ENCODE measurements around the gene TTC7B. TPM values are rescaled to one million over a fixed set of nuclear protein-coding genes. Genes with fewer than 3 reads are reported as not detected.

Gene TTC7B
- total and polyA plus RNA-seq, 2 of the 8 experiments (the other 6 are each of a cell fraction or from before 2014, with no cell fraction given), result 23.7 to 34.0 TPM

GRCh38 chr14:90587918-90588317, 228.3 kb downstream of the TTC7B start:
- DNase-seq (ENCODE audit: low read depth in 1 of 2, low spot score in 2 of 2), result no peak
- no peak overlapping the region for H4K91ac ChIP-seq (replicated peaks; ENCODE audit: insufficient read length, low read length)
- no peak overlapping the region for H2AFZ ChIP-seq (ENCODE audit: low read length)
- no peak overlapping the region for H2AK5ac ChIP-seq (ENCODE audit: low read depth, low read length)
- no peaks in the 10 kb centered on the region; a peak in 1 of 7 replicates for H3K4me1 ChIP-seq (replicated peaks in 1 of 4; ENCODE audit: control insufficient read depth in 3 of 4, insufficient read depth in 4 of 4, low read length in 3 of 4)
- no peak overlapping the region for H2BK5ac ChIP-seq (ENCODE audit: low read depth, low read length)
- H3K56ac ChIP-seq (replicated peaks; ENCODE audit: insufficient read length, low read depth, low read length), result no peak overlapping the region
- no peak overlapping the region for H3K4ac ChIP-seq (replicated peaks; ENCODE audit: insufficient read length, low read depth, low read length)
- H3K23me2 ChIP-seq (ENCODE audit: low read depth, low read length), result no peaks in the 10 kb centered on the region
- 94% methylated on average over 10 of the region's 10 CpGs; no CpG with 5 or more reads in 1 of the 2 experiments for WGBS, 2 experiments (ENCODE audit: extremely low coverage in 1 of 2, insufficient coverage in 1 of 2, insufficient read length in 1 of 2, insufficient replicate concordance in 2 of 2, low coverage in 1 of 2, low lambda C conversion rate in 2 of 2, missing lambda C conversion rate in 1 of 2)
- no peak overlapping the region for H2BK15ac ChIP-seq (ENCODE audit: low read length)
- no peaks in the 10 kb centered on the region for H3K9me3 ChIP-seq (ENCODE audit: insufficient read depth in 2 of 2, low read depth in 1 of 2, low read length in 1 of 2)
- no peaks in the 10 kb centered on the region for H3K79me1 ChIP-seq (ENCODE audit: low read depth, low read length)
- H3K23ac ChIP-seq (ENCODE audit: insufficient read length), result no peak overlapping the region
- no peak overlapping the region for H3K14ac ChIP-seq (ENCODE audit: insufficient read length)
- H4K20me1 ChIP-seq (replicated peaks in 1 of 2; ENCODE audit: control insufficient read depth in 1 of 2, insufficient read depth in 2 of 2, low read length in 2 of 2), result no peaks in the 10 kb centered on the region
- no peak overlapping the region for H3K18ac ChIP-seq (ENCODE audit: extremely low read depth, low read length)
- H2BK120ac ChIP-seq (replicated peaks; ENCODE audit: low read depth, low read length), result no peak overlapping the region
- no peaks in the 10 kb centered on the region for H3K79me2 ChIP-seq (ENCODE audit: control insufficient read depth in 1 of 2, insufficient read depth in 2 of 2, low read length in 2 of 2)
- H3K4me3 ChIP-seq (ENCODE audit: extremely low read depth in 1 of 4, insufficient read depth in 2 of 4, low read depth in 3 of 4, low read length in 4 of 4), result no peak overlapping the region
- no peak for FAIRE-seq
- no peak overlapping the region for H3K4me2 ChIP-seq (ENCODE audit: insufficient read depth in 1 of 2, low read depth in 2 of 2, low read length in 2 of 2)
- H4K8ac ChIP-seq (ENCODE audit: extremely low read depth, insufficient read depth, low read length), result no peak overlapping the region
- H3K27ac ChIP-seq (ENCODE audit: low read depth, low read length), result no peak overlapping the region
- no peak overlapping the region for H2BK20ac ChIP-seq (ENCODE audit: low read length)
- H4K5ac ChIP-seq (ENCODE audit: insufficient read length, low read depth, low read length), result no peak overlapping the region
- no peaks in the 10 kb centered on the region for H3K27me3 ChIP-seq (replicated peaks in 1 of 4; ENCODE audit: control insufficient read depth in 3 of 4, extremely low read depth in 1 of 4, insufficient read depth in 3 of 4, low read length in 3 of 4)
- no peak overlapping the region for H2BK12ac ChIP-seq (ENCODE audit: low read depth, low read length)
- CTCF ChIA-PET (ENCODE audit: partially characterized antibody), result interaction anchor here (0.7 to 2.6 kb wide), 6 partner anchors 10 to 27 kb away, joined by 3 to 6 read pairs (median 3); no protein-coding TSS in a partner anchor
- POLR2A ChIA-PET (ENCODE audit: partially characterized antibody), result interaction anchor here (0.5 to 1.1 kb wide), 2 partner anchors 13 to 80 kb away, joined by 3 read pairs; no protein-coding TSS in a partner anchor
- H3K36me3 ChIP-seq (ENCODE audit: control insufficient read depth in 2 of 4, insufficient read depth in 4 of 4, low read length in 3 of 4), result no peaks in the 10 kb centered on the region
- no peak overlapping the region for H3K9ac ChIP-seq (replicated peaks in 1 of 4; ENCODE audit: extremely low read depth in 1 of 4, low read depth in 3 of 4, low read length in 3 of 4)
- TF ChIP-seq ASH2L (IDR thresholded peaks at IDR 0.05; ENCODE audit: low read length) (no peak), SIRT6 (IDR thresholded peaks at IDR 0.05; ENCODE audit: low read length) (no peak), HDAC2 (IDR thresholded peaks at IDR 0.05; ENCODE audit: borderline replicate concordance in 1 of 2, low read depth in 2 of 2, low read length in 2 of 2) (no peak), E2F6 (IDR thresholded peaks at IDR 0.05) (no peak)
